Keratinocyte (primary cell): ENCODE data around the gene CEMIP2. TPM values are rescaled to one million over a fixed set of nuclear protein-coding genes. Genes with fewer than 3 reads are reported as not detected.

Experiments used
- DNase-seq: peaks from one replicate; pipeline ENCODE4 v3.0.0-alpha.2; 2011; ENCODE audit warnings: low read depth, missing footprints, low spot score
- FAIRE-seq: peaks from 2 replicates; lab custom pipeline; 2011; peaks lifted over from hg19 to GRCh38; lab: Jason Lieb, UNC
- H2AFZ ChIP-seq: 2 replicates; pipeline ENCODE4 v1.6.0; 2012; ENCODE audit warnings: low read length, control low read depth, inconsistent platforms; ENCODE audit not compliant: control insufficient read depth
- H3K27ac ChIP-seq: 2 replicates; pipeline ENCODE4 v1.5.1; 2011; ENCODE audit warnings: low read length; ENCODE audit not compliant: control insufficient read depth, insufficient read depth
- H3K27me3 ChIP-seq: 3 replicates; pipeline ENCODE4 v1.6.0; 2011; ENCODE audit warnings: low read length; ENCODE audit not compliant: control insufficient read depth, insufficient read depth; ENCODE audit errors: extremely low read depth
- H3K36me3 ChIP-seq, 2 experiments: 2 replicates in 1 of 2; 3 replicates in 1 of 2; pipeline ENCODE4 v1.5.1; 2011; ENCODE audit warnings: low read length in 2 of 2, mild to moderate bottlenecking in 1 of 2; ENCODE audit not compliant: control insufficient read depth in 2 of 2, insufficient read depth in 2 of 2; ENCODE audit errors: extremely low read depth in 1 of 2
- H3K4me1 ChIP-seq: 3 replicates; pipeline ENCODE4 v1.5.1; 2011; ENCODE audit warnings: low read length; ENCODE audit not compliant: control insufficient read depth, insufficient read depth; ENCODE audit errors: extremely low read depth
- H3K4me2 ChIP-seq: 3 replicates; pipeline ENCODE4 v1.6.0; 2011; ENCODE audit warnings: low read depth, low read length; ENCODE audit not compliant: control insufficient read depth, insufficient read depth; ENCODE audit errors: extremely low read depth
- H3K4me3 ChIP-seq, 3 experiments: fragments of 200-600 bp in 1 of 3; sonication (generic) in 1 of 3; 2 replicates in 2 of 3; 3 replicates in 1 of 3; pipeline ENCODE4 v1.5.1; 2011 to 2016; ENCODE audit warnings: low read length in 3 of 3, mild to moderate bottlenecking in 3 of 3, control low read depth in 2 of 3, inconsistent platforms in 1 of 3, low read depth in 1 of 3, mixed read lengths in 1 of 3, mixed run types in 1 of 3, moderate library complexity in 1 of 3; ENCODE audit not compliant: control insufficient read depth in 2 of 3, insufficient read depth in 2 of 3; ENCODE audit errors: extremely low read depth in 1 of 3
- H3K79me2 ChIP-seq: 2 replicates; pipeline ENCODE4 v1.6.0; 2012; ENCODE audit warnings: low read length; ENCODE audit not compliant: control insufficient read depth, insufficient read depth
- H3K9ac ChIP-seq: 3 replicates; pipeline ENCODE4 v1.6.0; 2011; ENCODE audit warnings: low read length; ENCODE audit not compliant: control insufficient read depth, insufficient read depth; ENCODE audit errors: extremely low read depth
- H3K9me1 ChIP-seq: 3 replicates; pipeline ENCODE4 v1.6.0; 2011; ENCODE audit warnings: low read length; ENCODE audit not compliant: control insufficient read depth, insufficient read depth; ENCODE audit errors: extremely low read depth
- H3K9me3 ChIP-seq: 2 replicates; pipeline ENCODE4 v1.5.1; 2012; ENCODE audit warnings: low read depth, low read length; ENCODE audit not compliant: control insufficient read depth
- H4K20me1 ChIP-seq: 3 replicates; pipeline ENCODE4 v1.6.0; 2011; ENCODE audit warnings: low read length; ENCODE audit not compliant: control insufficient read depth, insufficient read depth; ENCODE audit errors: extremely low read depth
- EZH2 ChIP-seq: IDR thresholded peaks from one replicate; pipeline ENCODE4 v1.6.1; 2012; ENCODE audit warnings: inconsistent platforms, mild to moderate bottlenecking, low read length, moderate library complexity
- dilution Hi-C: fragments of 300-500 bp; cut with MboI; formaldehyde crosslinking; loops from one replicate; pipeline ENCODE4 v1.7.0; 2020; ENCODE audit warnings: low sequenced_read_pairs; ENCODE audit not compliant: extremely low pct_ligation_motif_present
- polyA plus RNA-seq, 5 experiments: library from polyadenylated mRNA; depleted of rRNA in 3 of 5; stranded (reverse) in 3 of 5; stranded (forward) in 1 of 5; unstranded in 1 of 5; fragments of >200 nt; gene quantifications; 1 replicate in 1 of 5; 2 replicates in 3 of 5; 3 replicates in 1 of 5; pipeline versions ENCODE4 v1.2.1 to v1.2.3, GENCODE V29; 2011 to 2012; ENCODE audit warnings: missing spikeins in 2 of 5, low read depth in 1 of 5, low replicate concordance in 1 of 5
- TF ChIP-seq, protein P1 (sequence below), 3 experiments: IDR thresholded peaks in 1 of 3; conservative IDR thresholded peaks in 1 of 3; optimal IDR thresholded peaks in 1 of 3; 2 replicates in 2 of 3; 3 replicates in 1 of 3; pipeline versions ENCODE3 to v1.5.1; 2011; ENCODE audit warnings: low read length in 3 of 3, mild to moderate bottlenecking in 3 of 3, moderate library complexity in 2 of 3, control low read depth in 1 of 3, inconsistent platforms in 1 of 3; ENCODE audit not compliant: insufficient read depth in 2 of 3; ENCODE audit errors: extremely low read depth in 1 of 3

Gene CEMIP2
- polyA plus RNA-seq, 1 donor (not counting 4 experiments of a cell fraction or from before 2014, with no cell fraction given), result 47.7 TPM

DNA sequence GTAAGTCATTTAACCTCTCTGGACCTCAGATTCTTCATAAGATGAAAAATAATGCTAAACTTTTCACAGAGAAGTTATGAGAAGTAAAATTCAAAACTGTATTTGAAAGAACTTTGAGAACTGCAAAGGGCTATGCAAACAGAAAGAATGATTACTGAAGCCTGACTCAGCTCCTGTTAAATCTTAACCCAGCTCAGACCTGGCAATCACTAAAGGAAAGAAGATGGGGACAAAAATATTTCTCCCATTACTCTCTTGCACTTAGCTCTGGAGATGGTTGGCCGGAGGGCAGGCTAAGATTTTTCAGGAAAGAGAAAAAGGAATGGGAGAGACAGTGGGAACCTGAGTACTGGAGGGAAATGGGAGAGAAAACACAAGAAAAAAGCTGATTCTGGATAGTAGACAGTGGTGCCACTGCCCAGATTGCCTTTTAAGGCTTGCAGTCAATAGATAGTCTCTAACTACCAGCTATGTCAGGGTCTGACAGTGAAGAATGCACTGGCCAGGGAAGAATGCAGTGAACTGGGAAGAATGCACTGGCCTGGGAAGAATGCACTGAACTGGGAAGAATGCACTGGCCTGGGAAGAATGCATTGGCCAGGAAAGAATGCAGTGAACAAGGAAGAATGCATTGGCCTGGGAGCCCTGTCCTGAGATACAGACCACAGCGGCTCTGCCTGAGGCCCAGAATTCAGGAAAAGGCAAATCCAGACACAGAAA lies 25.2 kb upstream of the CEMIP2 start:
- Histone ChIP-seq H3K27me3 (no peaks in the 10 kb centered on the region), H3K36me3 (no peaks in the 10 kb centered on the region), H4K20me1 (no peaks in the 10 kb centered on the region), H3K4me3 (no peak overlapping the region), H2AFZ (no peak overlapping the region), H3K9me3 (no peaks in the 10 kb centered on the region), H3K9me1 (no peaks in the 10 kb centered on the region), H3K79me2 (no peaks in the 10 kb centered on the region), H3K27ac (no peak overlapping the region), H3K9ac (no peak overlapping the region), H3K4me2 (no peak overlapping the region), H3K4me1 (no peaks in the 10 kb centered on the region)
- no peak for TF ChIP-seq EZH2
- TF ChIP-seq, protein P1, sequence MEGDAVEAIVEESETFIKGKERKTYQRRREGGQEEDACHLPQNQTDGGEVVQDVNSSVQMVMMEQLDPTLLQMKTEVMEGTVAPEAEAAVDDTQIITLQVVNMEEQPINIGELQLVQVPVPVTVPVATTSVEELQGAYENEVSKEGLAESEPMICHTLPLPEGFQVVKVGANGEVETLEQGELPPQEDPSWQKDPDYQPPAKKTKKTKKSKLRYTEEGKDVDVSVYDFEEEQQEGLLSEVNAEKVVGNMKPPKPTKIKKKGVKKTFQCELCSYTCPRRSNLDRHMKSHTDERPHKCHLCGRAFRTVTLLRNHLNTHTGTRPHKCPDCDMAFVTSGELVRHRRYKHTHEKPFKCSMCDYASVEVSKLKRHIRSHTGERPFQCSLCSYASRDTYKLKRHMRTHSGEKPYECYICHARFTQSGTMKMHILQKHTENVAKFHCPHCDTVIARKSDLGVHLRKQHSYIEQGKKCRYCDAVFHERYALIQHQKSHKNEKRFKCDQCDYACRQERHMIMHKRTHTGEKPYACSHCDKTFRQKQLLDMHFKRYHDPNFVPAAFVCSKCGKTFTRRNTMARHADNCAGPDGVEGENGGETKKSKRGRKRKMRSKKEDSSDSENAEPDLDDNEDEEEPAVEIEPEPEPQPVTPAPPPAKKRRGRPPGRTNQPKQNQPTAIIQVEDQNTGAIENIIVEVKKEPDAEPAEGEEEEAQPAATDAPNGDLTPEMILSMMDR (optimal IDR thresholded peaks at IDR 0.05 in 1 of 3, IDR thresholded peaks at IDR 0.05 in 1 of 3, conservative IDR thresholded peaks at IDR 0.05 in 1 of 3; ENCODE audit: extremely low read depth in 1 of 3, insufficient read depth in 2 of 3, low read length in 3 of 3), result no peak
- FAIRE-seq (no peak), DNase-seq (no peak)
- dilution Hi-C loops, result no loop called here

DNA sequence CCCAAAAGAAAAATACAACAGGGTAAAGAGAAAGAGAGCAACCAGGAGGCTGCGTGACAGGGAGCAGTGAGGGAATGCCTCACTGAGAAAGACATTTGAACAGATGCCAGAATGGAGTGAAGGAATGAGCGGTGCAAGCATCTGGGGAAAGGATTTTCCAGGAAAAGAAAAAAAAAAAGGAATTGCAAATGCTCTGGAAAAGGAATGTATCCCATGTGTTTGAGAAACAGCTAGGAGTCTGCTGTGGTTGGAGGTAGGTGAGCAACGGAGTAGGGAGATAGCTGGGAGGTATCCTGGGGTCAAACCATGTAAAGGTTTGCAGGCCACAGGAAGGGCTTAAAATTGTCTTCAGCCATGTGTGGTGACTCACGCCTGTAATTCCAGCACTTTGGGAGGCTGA lies 23.6 kb upstream of the CEMIP2 start:
- no peak overlapping the region for H2AFZ ChIP-seq
- no peaks in the 10 kb centered on the region for H3K36me3 ChIP-seq
- H3K9ac ChIP-seq, result no peak overlapping the region
- H3K9me1 ChIP-seq, result no peaks in the 10 kb centered on the region
- FAIRE-seq (no peak), DNase-seq (no peak)
- H3K27ac ChIP-seq, result no peak overlapping the region
- no peaks in the 10 kb centered on the region for H4K20me1 ChIP-seq
- no peak overlapping the region for H3K4me2 ChIP-seq
- TF ChIP-seq, protein P1 (optimal IDR thresholded peaks at IDR 0.05 in 1 of 3, IDR thresholded peaks at IDR 0.05 in 1 of 3, conservative IDR thresholded peaks at IDR 0.05 in 1 of 3; ENCODE audit: extremely low read depth in 1 of 3, insufficient read depth in 2 of 3, low read length in 3 of 3), result no peak
- TF ChIP-seq EZH2, result no peak
- no peak overlapping the region for H3K4me3 ChIP-seq
- no peaks in the 10 kb centered on the region for H3K27me3 ChIP-seq
- H3K79me2 ChIP-seq, result no peaks in the 10 kb centered on the region
- dilution Hi-C loops, result no loop called here
- H3K4me1 ChIP-seq, result no peaks in the 10 kb centered on the region
- no peaks in the 10 kb centered on the region for H3K9me3 ChIP-seq
